ENCODE data around the gene IMP3.

The IMP3 gene

DNA sequence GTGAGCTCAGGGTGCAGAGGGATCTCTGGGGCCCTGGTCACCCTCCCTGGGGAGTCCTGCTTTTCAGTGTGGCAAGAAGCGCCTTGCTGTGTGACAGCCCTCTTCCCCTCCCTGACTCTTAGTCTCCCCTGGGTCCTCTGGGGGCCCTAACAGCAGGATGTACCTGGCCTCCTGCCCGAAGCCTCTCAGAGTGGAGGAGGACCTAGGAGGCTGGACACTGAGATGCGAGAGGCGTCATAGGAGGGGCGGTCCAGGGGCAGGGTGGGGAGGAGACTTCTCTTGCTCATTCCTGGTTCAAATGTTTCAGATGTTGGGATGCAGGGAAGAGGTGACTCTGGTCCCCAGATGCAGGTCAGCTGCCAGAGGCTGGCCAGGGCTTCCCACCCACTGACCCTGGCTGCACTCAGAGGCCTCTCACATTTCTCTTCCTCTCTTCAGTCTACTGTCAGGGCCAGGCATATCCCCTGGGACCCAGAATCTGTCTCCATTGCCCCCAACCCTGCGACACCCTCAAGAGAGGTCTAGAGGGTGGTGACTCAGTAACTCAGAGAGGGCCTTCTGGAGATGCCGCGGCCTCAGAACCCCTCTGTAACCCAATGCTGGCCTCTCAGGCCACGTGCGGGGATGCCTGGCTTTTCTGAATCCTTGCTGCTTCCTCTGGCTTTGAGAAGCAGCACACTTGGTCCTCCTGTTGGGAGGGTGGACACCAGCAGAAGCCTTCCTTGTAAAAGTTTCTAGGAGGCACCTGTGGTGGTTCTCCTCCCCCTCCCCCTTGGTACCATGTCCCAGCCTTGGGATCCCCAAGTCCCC lies 33.6 kb upstream of the IMP3 start:
- TF ChIP-seq SIN3A (IDR thresholded peaks at IDR 0.05; ENCODE audit: borderline replicate concordance, insufficient read depth, low read length) (no peak), TAF1 (IDR thresholded peaks at IDR 0.05; ENCODE audit: borderline replicate concordance, insufficient read depth, low read length) (no peak), FOXP2 (optimal IDR thresholded peaks at IDR 0.05; ENCODE audit: borderline replicate concordance, extremely low read depth, extremely low read length, insufficient read depth) (no peak), POLR2AphosphoS5 (IDR thresholded peaks at IDR 0.05; ENCODE audit: low read depth, low read length) (no peak)
- TF ChIP-seq, protein P1, sequence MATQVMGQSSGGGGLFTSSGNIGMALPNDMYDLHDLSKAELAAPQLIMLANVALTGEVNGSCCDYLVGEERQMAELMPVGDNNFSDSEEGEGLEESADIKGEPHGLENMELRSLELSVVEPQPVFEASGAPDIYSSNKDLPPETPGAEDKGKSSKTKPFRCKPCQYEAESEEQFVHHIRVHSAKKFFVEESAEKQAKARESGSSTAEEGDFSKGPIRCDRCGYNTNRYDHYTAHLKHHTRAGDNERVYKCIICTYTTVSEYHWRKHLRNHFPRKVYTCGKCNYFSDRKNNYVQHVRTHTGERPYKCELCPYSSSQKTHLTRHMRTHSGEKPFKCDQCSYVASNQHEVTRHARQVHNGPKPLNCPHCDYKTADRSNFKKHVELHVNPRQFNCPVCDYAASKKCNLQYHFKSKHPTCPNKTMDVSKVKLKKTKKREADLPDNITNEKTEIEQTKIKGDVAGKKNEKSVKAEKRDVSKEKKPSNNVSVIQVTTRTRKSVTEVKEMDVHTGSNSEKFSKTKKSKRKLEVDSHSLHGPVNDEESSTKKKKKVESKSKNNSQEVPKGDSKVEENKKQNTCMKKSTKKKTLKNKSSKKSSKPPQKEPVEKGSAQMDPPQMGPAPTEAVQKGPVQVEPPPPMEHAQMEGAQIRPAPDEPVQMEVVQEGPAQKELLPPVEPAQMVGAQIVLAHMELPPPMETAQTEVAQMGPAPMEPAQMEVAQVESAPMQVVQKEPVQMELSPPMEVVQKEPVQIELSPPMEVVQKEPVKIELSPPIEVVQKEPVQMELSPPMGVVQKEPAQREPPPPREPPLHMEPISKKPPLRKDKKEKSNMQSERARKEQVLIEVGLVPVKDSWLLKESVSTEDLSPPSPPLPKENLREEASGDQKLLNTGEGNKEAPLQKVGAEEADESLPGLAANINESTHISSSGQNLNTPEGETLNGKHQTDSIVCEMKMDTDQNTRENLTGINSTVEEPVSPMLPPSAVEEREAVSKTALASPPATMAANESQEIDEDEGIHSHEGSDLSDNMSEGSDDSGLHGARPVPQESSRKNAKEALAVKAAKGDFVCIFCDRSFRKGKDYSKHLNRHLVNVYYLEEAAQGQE (IDR thresholded peaks at IDR 0.05; ENCODE audit: insufficient read depth in 1 of 2, low read depth in 2 of 2, low read length in 2 of 2), result no peak

DNA sequence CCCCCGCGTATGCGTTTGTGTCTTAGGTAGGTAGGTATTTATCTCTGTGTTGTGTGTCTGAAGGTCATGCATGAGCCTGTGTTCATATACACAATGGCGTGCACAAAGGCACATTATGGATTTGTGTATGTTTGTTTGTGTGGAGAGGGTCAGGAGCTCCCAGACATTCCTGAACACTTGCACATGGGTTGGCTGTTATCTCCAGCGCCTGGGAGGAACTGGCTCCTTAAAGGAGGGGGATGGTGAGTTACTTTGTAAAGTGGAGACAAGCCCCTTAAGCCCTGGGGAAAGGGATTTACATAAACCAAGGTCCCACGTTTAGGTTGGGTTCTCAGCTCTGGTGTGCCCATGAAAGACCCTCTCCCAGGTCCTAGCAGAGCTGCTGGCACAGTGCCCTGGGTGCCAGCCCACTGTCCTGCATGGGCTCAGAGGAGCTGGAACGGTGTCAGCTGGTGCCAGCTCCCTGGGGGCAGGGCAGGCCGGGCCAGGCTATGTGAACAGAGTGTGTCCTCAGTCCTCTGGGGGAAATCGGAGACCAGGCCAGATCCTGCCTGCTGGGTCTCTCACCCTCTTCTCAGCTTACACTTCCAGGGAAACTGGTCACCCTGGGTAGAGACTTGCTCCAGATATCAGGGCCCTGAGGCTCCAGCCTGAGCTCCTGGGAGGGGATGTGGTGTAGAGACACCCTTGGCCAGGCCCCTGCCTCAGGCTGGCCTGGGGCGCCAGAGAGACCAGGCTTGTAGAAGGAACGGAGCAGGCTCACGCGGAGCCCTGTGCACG lies 32.8 kb upstream of the IMP3 start:
- TF ChIP-seq TAF1 (IDR thresholded peaks at IDR 0.05; ENCODE audit: borderline replicate concordance, insufficient read depth, low read length), result no peak
- TF ChIP-seq POLR2AphosphoS5 (IDR thresholded peaks at IDR 0.05; ENCODE audit: low read depth, low read length), result no peak
- no peak for TF ChIP-seq FOXP2 (optimal IDR thresholded peaks at IDR 0.05; ENCODE audit: borderline replicate concordance, extremely low read depth, extremely low read length, insufficient read depth)
- no peak for TF ChIP-seq SIN3A (IDR thresholded peaks at IDR 0.05; ENCODE audit: borderline replicate concordance, insufficient read depth, low read length)
- TF ChIP-seq, protein P1 (IDR thresholded peaks at IDR 0.05; ENCODE audit: insufficient read depth in 1 of 2, low read depth in 2 of 2, low read length in 2 of 2), result no peak

DNA sequence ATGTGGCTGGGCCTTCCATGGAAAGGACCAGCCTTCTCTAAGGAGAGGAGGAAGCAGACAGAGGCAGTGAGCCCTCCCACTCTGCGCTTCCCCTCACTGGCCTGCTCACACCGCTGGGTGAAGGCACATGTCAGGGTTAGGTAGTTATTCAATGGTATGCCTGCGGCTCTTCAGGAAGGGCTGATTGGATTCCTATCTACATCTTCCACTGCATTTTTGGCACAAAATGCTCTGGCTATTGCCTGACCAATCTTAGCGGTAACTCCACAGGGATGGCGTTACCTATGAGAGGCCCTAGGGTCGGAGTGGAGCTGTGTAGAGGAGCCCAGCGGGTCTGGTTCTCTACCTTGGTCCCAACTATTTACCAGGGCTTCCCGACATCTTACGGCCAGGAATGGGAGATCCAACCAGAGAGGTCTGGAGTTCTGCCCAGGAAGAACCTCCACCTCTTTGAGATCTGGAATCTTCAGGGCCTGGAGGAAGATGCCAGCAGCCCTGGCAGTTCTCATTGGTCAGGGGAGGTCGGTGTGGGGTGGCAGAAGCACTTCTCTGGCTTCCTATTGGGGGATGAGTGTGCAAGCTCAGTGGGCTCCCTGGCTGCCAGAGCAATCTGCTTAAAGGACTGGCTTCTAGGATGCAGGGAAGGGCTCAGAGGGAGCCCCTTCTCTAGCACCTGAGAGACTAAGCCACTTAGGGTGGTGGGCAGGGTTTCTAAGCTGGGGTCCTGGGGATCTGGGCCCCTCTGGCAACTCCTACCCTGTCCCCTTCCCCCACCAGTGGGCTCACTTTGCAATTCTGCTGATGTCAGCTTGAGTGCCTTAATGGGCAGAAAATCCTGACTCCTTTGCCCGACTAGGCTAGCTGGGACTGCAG lies 31.9 kb upstream of the IMP3 start:
- TF ChIP-seq SIN3A (IDR thresholded peaks at IDR 0.05; ENCODE audit: borderline replicate concordance, insufficient read depth, low read length), result no peak
- TF ChIP-seq FOXP2 (optimal IDR thresholded peaks at IDR 0.05; ENCODE audit: borderline replicate concordance, extremely low read depth, extremely low read length, insufficient read depth), result no peak
- TF ChIP-seq POLR2AphosphoS5 (IDR thresholded peaks at IDR 0.05; ENCODE audit: low read depth, low read length), result no peak
- TF ChIP-seq TAF1 (IDR thresholded peaks at IDR 0.05; ENCODE audit: borderline replicate concordance, insufficient read depth, low read length), result no peak
- TF ChIP-seq, protein P1 (IDR thresholded peaks at IDR 0.05; ENCODE audit: insufficient read depth in 1 of 2, low read depth in 2 of 2, low read length in 2 of 2), result no peak

DNA sequence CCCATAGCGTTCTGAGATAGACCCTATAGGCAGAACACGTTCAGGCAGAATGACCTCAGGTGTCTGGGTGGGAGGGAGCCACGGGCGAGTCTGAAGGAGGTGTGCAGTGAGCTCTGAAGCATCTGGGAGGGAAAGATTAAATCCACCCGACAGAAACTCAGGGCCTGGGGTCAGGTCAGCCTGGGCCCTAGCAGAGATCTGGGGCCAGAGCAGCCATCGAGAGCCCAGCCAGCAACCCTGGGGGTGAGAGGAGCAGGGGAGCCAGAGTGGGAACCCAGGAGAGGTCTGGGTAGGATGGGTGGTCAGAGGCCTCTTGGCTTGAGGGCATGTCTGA lies 29.8 kb upstream of the IMP3 start:
- TF ChIP-seq POLR2AphosphoS5 (IDR thresholded peaks at IDR 0.05; ENCODE audit: low read depth, low read length) (no peak), FOXP2 (optimal IDR thresholded peaks at IDR 0.05; ENCODE audit: borderline replicate concordance, extremely low read depth, extremely low read length, insufficient read depth) (no peak), SIN3A (IDR thresholded peaks at IDR 0.05; ENCODE audit: borderline replicate concordance, insufficient read depth, low read length) (no peak), TAF1 (IDR thresholded peaks at IDR 0.05; ENCODE audit: borderline replicate concordance, insufficient read depth, low read length) (no peak)
- TF ChIP-seq, protein P1 (IDR thresholded peaks at IDR 0.05; ENCODE audit: insufficient read depth in 1 of 2, low read depth in 2 of 2, low read length in 2 of 2), result no peak
